Astrocyte of the spinal cord (primary cell): ENCODE data around the gene APOC3.
A peak's percentile ranks its signal among the peaks of the same experiment; 100 is the strongest.

Experiments used
- DNase-seq: peaks from one replicate; pipeline ENCODE4 v3.0.0; 2011; ENCODE audit warnings: low read depth, low spot score
- H3K4me3 ChIP-seq: 2 replicates; pipeline ENCODE4 v1.5.1; 2011; ENCODE audit warnings: low read depth, mild to moderate bottlenecking, low read length, moderate library complexity
- CTCF ChIP-seq: IDR thresholded peaks from 2 replicates; pipeline ENCODE4 v1.5.1; 2012; ENCODE audit warnings: low read depth, mild to moderate bottlenecking, low read length, inconsistent platforms
- in situ Hi-C: cut with HindIII; loops from 2 replicates; pipeline ENCODE4 v1.10.0; 2017; ENCODE audit warnings: low sequenced_read_pairs

APOC3 gene

GRCh38 chr11:116862951-116863350 is 33.2 kb downstream of the APOC3 start:
- in situ Hi-C loops: no loop called here
- DNase-seq: no peak
- no peak for TF ChIP-seq CTCF

GRCh38 chr11:116864531-116864930 is 34.8 kb downstream of the APOC3 start:
- in situ Hi-C loops: no loop called here
- no peak for TF ChIP-seq CTCF
- H3K4me3 ChIP-seq: no peak overlapping the region
- DNase-seq: no peak

More at GRCh38 chr11:116862951-116863350, 33.2 kb downstream of the APOC3 start:
- H3K4me3 ChIP-seq: no peak overlapping the region

GRCh38 chr11:116865696-116866095 is 36.0 kb downstream of the APOC3 start:
- peak; percentile 52 for DNase-seq
- in situ Hi-C loops: no loop called here
- H3K4me3 ChIP-seq: no peak overlapping the region
- TF ChIP-seq CTCF: no peak

GRCh38 chr11:116866804-116867455 is 37.2 kb downstream of the APOC3 start:
- DNase-seq: no peak
- no peak overlapping the region for H3K4me3 ChIP-seq
- TF ChIP-seq CTCF: no peak
- in situ Hi-C loops: no loop called here

GRCh38 chr11:116867619-116868018 is 37.9 kb downstream of the APOC3 start:
- H3K4me3 ChIP-seq: no peak overlapping the region
- in situ Hi-C loops: no loop called here
- DNase-seq: no peak
- no peak for TF ChIP-seq CTCF

- DNase-seq: no peak
- H3K4me3 ChIP-seq: no peak overlapping the region
- in situ Hi-C loops: no loop called here
- TF ChIP-seq CTCF: no peak
These were observed 38.4 kb downstream of the APOC3 start for GRCh38 chr11:116868066-116868465.
